Common myeloid progenitor, CD34-positive (primary cell): ENCODE data around the gene FAM171A2.

ENCODE experiments used
- CTCF ChIA-PET: fragments of 350-600 bp; sonication (Branson Sonifier 250); formaldehyde crosslinking; loops from one replicate; lab custom pipeline; 2021; ENCODE audit warnings: antibody characterized with exemption; lab: Charles Lee
- POLR2A ChIA-PET: fragments of 350-600 bp; sonication (Branson Sonifier 250); formaldehyde crosslinking; loops from one replicate; lab custom pipeline; 2021; ENCODE audit warnings: antibody characterized with exemption; lab: Charles Lee
- DNase-seq, 3 donors: peaks; one replicate each; pipeline versions ENCODE4 v3.0.0 to v3.0.0-alpha.2; 2013
- H3K27ac ChIP-seq, 2 experiments: 1 replicate in 1 of 2; 2 replicates in 1 of 2; pipeline ENCODE4 v1.7.0; 2013; ENCODE audit warnings: inconsistent platforms in 2 of 2, low read length in 2 of 2, mild to moderate bottlenecking in 2 of 2, low read depth in 1 of 2, moderate library complexity in 1 of 2; ENCODE audit not compliant: severe bottlenecking in 2 of 2, insufficient read depth in 1 of 2, poor library complexity in 1 of 2
- H3K27me3 ChIP-seq, 5 experiments: replicated peaks in 2 of 5; 1 replicate in 3 of 5; 2 replicates in 2 of 5; pipeline versions ENCODE4 v1.6.1 to v1.7.0; 2013; ENCODE audit warnings: low read length in 4 of 5, mild to moderate bottlenecking in 2 of 5, moderate library complexity in 2 of 5, inconsistent platforms in 1 of 5; ENCODE audit not compliant: insufficient read depth in 5 of 5, control insufficient read depth in 4 of 5
- H3K36me3 ChIP-seq, 4 experiments: 1 replicate in 2 of 4; 2 replicates in 2 of 4; pipeline versions ENCODE4 v1.6.1 to v1.7.0; 2013; ENCODE audit warnings: low read length in 3 of 4, control low read depth in 1 of 4, mild to moderate bottlenecking in 1 of 4; ENCODE audit not compliant: control insufficient read depth in 4 of 4, insufficient read depth in 4 of 4
- H3K4me1 ChIP-seq, 4 experiments: 1 replicate in 3 of 4; 2 replicates in 1 of 4; pipeline versions ENCODE4 v1.6.1 to v1.7.1; 2013; ENCODE audit warnings: low read length in 3 of 4, mild to moderate bottlenecking in 3 of 4, control low read depth in 1 of 4, inconsistent platforms in 1 of 4, moderate library complexity in 1 of 4; ENCODE audit not compliant: control insufficient read depth in 4 of 4, insufficient read depth in 4 of 4; ENCODE audit errors: control extremely low read depth in 1 of 4
- H3K4me3 ChIP-seq, 7 experiments: 1 replicate in 4 of 7; 2 replicates in 3 of 7; pipeline versions ENCODE4 v1.5.1 to v1.7.0; 2013; ENCODE audit warnings: mild to moderate bottlenecking in 7 of 7, low read length in 6 of 7, moderate library complexity in 6 of 7, inconsistent platforms in 2 of 7, low read depth in 2 of 7, control low read depth in 1 of 7; ENCODE audit not compliant: insufficient read depth in 4 of 7, control insufficient read depth in 1 of 7; ENCODE audit errors: extremely low read depth in 1 of 7
- H3K9me3 ChIP-seq, 5 experiments: 1 replicate in 4 of 5; 2 replicates in 1 of 5; pipeline versions ENCODE4 v1.6.1 to v1.7.1; 2013; ENCODE audit warnings: low read length in 4 of 5, mild to moderate bottlenecking in 2 of 5, inconsistent platforms in 1 of 5, low read depth in 1 of 5, moderate library complexity in 1 of 5; ENCODE audit not compliant: control insufficient read depth in 4 of 5, insufficient read depth in 2 of 5; ENCODE audit errors: control extremely low read depth in 1 of 5
- WGBS: methylation state at CpG from one replicate; pipeline ENCODE4 v1.1.5; 2013; ENCODE audit not compliant: insufficient coverage; 5-methylcytosine and 5-hydroxymethylcytosine counted together

FAM171A2 gene

DNA sequence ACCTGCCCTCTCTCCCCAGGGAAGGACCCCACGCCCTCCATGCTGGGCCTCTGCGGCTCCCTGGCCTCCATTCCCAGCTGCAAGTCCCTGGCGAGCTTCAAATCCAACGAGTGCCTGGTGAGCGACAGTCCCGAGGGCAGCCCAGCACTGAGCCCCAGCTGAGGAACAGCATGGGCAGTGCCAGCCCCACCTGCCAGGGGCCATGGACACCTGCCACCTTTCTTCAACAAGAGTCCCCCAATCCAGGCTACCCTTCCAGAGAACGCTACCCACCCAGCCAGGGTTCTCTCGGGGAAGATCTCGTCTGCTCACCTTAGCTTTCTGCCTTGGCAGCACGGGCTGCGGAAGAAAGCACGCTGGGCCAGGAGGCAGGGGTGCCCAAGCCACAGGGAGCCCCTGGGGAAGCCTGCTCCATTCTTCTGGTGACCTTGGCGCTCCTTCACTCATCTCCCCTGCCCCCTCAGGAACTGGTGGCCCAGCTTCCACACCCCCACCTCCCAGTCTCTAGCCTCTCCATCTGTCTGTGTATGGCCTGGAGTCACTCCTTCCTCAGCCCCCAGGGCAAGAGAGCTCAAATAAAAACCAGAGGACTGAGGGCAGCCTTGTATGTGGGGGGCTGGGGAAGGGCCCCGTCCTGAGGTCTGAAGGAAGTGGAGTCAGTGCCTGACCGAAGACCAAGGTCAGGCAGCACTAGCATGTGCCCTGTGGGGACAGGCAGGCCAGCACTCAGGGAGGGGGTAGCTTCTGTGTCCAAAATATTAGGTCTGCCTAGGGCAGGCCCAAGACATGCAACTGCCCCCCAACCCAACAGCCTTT lies 45.4 kb downstream of the FAM171A2 start:
- H3K27me3 ChIP-seq: peaks cover 9 to 49% (median 31%) of the 10 kb centered on the region in 5 experiments
- DNase-seq: no peak
- 86% methylated on average over 13 of the region's 15 CpGs for WGBS
- no peak overlapping the region for H3K27ac ChIP-seq
- H3K36me3 ChIP-seq: peaks cover 0 to 35% (median 25%) of the 10 kb centered on the region in 4 experiments
- H3K4me1 ChIP-seq: peaks cover 0 to 12% (median 5%) of the 10 kb centered on the region in 4 experiments
- CTCF ChIA-PET: interaction anchor here (1.0 to 1.2 kb wide), 3 partner anchors 12 to 108 kb away, joined by 3 read pairs; no protein-coding TSS in a partner anchor
- POLR2A ChIA-PET: interaction anchor here (0.6 kb wide), 1 partner anchor 1243 kb away, joined by 3 read pairs; no protein-coding TSS in a partner anchor
- no peaks in the 10 kb centered on the region for H3K9me3 ChIP-seq
- H3K4me3 ChIP-seq: no peak overlapping the region

DNA sequence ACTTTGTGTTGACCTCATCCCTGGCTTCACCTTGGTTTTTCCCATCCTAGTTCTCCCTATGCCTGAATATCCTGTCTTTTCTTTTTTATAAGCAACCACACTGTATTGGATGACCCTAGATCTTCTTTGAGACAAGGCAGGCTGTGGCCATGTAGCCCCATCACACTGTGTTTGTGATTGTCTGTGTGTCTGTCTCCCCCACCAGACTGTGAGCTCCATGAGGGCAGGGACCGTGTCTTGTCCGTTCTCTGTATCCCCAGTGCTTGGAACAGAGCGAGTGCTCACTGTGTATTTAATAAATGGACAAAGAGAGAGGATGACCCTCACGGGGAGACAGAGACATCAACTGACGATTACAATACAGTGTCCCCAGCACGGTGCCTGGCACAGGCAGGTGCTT lies 46.1 kb downstream of the FAM171A2 start:
- POLR2A ChIA-PET: no interaction called here
- Histone ChIP-seq H3K4me1 (peaks cover 0 to 12% (median 5%) of the 10 kb centered on the region in 4 experiments), H3K9me3 (no peaks in the 10 kb centered on the region), H3K27ac (no peak overlapping the region), H3K27me3 (peaks cover 9 to 53% (median 31%) of the 10 kb centered on the region in 5 experiments), H3K36me3 (peaks cover 0 to 33% (median 24%) of the 10 kb centered on the region in 4 experiments), H3K4me3 (no peak overlapping the region)
- DNase-seq: no peak
- CTCF ChIA-PET: interaction anchor here (0.8 to 1.6 kb wide), 4 partner anchors 13 to 107 kb away, joined by 3 to 5 read pairs (median 3); partner anchors contain the start of gene GRN
- WGBS: 96% methylated on average over 6 of the region's 6 CpGs

DNA sequence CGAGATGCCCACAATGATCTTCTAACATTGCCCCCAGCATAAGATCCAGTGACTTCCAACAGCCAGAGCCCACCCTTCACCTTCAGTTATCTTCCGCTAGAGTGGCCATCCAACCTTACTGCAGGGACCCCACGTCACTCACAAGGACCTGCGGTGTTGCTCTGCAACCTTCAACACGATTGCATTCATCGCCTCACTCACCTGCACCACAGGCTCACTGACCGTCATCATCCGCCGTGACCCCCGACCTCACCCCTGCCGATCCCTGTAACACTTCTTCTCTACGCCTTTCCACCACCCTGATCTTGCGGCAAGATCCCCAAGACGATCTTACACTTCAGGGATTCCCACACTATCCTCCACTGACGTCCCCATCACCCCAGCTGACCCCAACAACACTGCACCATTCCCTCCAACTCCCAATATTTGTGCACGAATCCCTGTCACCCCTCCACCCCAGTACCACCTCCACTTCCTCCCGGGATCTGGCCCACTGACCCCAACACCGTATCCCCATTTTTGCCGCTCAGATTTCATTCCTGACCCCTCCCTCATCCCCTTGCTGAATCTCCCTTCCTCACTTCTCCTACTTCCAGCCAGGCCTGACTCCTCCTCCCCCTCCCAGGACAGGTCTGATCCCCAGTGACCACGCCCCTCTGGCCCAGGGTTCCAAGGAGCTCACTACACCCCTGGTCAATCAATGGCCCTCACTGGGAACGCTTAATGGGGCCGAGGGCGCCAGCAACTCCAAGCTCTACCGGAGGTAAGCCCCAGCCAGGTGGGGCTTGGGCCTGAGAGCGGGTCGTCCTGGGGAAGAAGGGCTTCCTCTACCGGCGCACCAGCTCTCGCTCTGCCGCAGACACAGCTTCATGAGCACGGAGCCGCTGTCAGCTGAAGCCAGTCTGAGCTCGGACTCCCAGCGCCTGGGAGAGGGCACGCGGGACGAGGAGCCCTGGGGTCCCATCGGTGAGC lies 47.6 kb downstream of the FAM171A2 start:
- ChIA-PET POLR2A (interaction anchor here (0.6 to 1.1 kb wide), 2 partner anchors 95 to 98 kb away, joined by 3 read pairs; no protein-coding TSS in a partner anchor), CTCF (interaction anchor here (0.6 to 1.6 kb wide), 5 partner anchors 30 to 108 kb away, joined by 3 to 5 read pairs (median 3); partner anchors contain the start of gene GRN)

DNA sequence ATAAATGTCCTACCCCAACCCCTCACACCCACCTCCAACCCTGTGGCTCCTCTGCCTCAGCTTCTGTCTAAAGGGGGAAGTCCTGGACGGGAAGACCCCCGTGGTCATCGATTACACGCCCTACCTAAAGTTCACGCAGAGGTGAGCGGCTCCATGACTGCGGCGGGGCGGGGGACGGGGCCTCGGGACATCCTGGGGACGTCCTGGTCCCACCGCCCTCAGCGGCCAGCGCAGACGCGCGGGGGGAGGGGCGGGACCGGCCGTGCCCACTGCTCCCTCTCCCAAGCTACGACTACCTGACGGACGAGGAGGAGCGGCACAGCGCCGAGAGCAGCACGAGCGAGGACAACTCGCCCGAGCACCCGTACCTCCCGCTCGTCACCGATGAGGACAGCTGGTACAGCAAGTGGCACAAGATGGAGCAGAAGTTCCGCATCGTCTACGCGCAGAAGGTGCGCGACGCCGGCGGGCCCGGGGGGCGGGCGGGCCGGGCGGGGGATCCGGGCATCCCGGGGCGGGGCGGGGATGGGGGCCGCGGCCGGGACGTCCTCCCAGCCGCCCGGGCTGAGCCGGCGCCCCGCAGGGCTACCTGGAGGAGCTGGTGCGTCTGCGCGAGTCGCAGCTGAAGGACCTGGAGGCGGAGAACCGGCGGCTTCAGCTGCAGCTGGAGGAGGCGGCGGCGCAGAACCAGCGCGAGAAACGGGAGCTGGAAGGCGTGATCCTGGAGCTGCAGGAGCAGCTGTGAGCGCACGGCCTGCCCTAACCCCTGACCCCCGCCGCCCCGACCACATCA lies 48.6 kb downstream of the FAM171A2 start:
- under 1% methylated on average over 54 of the region's 81 CpGs for WGBS
- POLR2A ChIA-PET: interaction anchor here (0.6 to 0.9 kb wide), 2 partner anchors 9 to 97 kb away, joined by 3 read pairs; no protein-coding TSS in a partner anchor
- H3K36me3 ChIP-seq: peaks cover 0 to 8% (median 6%) of the 10 kb centered on the region in 4 experiments
- peak in 2 of 3 donors; percentile 60 to 69 for DNase-seq
- H3K4me1 ChIP-seq: peaks cover 0 to 12% (median 6%) of the 10 kb centered on the region in 4 experiments
- no peaks in the 10 kb centered on the region for H3K9me3 ChIP-seq
- H3K27ac ChIP-seq: no peak overlapping the region
- CTCF ChIA-PET: interaction anchor here (1.0 to 1.2 kb wide), 2 partner anchors 36 to 90 kb away, joined by 3 read pairs; no protein-coding TSS in a partner anchor
- H3K4me3 ChIP-seq: peak overlapping the region in 4 of 7 experiments; percentile 36 to 76 (median 56)
- H3K27me3 ChIP-seq: peaks cover 9 to 53% (median 31%) of the 10 kb centered on the region in 5 experiments

More for the DNA sequence above, 47.6 kb downstream of the FAM171A2 start:
- Histone ChIP-seq H3K4me3 (peak overlapping the region in 2 of 7 experiments; percentile 26 to 76), H3K9me3 (no peaks in the 10 kb centered on the region), H3K27ac (no peak overlapping the region), H3K27me3 (peaks cover 9 to 53% (median 31%) of the 10 kb centered on the region in 5 experiments), H3K36me3 (peaks cover 0 to 18% (median 13%) of the 10 kb centered on the region in 4 experiments), H3K4me1 (peaks cover 0 to 12% (median 5%) of the 10 kb centered on the region in 4 experiments)
- WGBS: 7% methylated on average over 36 of the region's 38 CpGs
- peak in 2 of 3 donors; percentile 23 to 24 for DNase-seq

DNA sequence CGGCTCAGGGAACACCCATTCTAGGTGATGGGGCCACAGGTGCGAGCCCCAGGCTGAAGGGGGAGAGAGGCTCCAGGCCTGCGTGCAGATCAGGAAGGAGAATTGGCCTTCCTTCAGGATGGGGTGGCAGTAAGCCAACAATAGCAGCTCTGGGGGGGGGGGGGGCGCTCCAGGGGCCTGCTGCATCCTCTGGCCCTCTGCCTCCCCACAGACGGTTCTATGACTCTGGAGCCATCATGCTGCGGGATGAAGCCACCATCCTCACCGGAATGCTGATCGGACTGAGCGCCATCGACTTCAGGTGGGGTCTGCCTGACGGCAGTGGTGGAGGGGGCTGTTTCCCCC lies 49.2 kb downstream of the FAM171A2 start:
- Histone ChIP-seq H3K27ac (no peak overlapping the region), H3K36me3 (peaks cover 0 to 3% (median 1%) of the 10 kb centered on the region in 4 experiments), H3K27me3 (peaks cover 9 to 53% (median 31%) of the 10 kb centered on the region in 5 experiments), H3K4me3 (peak overlapping the region in 3 of 7 experiments; percentile 55 to 76 (median 56)), H3K4me1 (peaks cover 0 to 12% (median 6%) of the 10 kb centered on the region in 4 experiments), H3K9me3 (no peaks in the 10 kb centered on the region)
- 52% methylated on average over 6 of the region's 11 CpGs for WGBS
- no peak for DNase-seq
- POLR2A ChIA-PET: interaction anchor here (0.9 kb wide), 1 partner anchor 9 kb away, joined by 3 read pairs; no protein-coding TSS in a partner anchor
- CTCF ChIA-PET: interaction anchor here (1.0 kb wide), 1 partner anchor 37 kb away, joined by 3 read pairs; no protein-coding TSS in a partner anchor

DNA sequence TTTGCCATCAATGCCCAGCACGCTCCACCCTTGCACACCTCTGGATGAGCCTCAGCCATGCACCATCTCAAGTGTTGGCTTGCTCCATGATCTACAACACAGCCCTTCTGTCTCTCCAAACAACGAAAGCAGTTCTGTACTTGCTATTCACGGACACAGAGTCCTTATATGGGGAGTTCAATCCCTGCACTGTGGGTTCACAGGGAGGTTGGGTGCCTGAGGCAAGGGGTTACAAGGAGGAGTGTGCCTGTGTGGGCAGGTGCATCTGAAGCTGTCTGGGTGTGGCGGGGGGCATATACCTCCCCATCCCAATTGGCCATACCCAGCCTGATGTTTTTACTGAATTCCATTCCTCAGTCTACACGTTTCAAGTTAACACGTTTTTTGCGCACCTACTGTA lies 49.6 kb downstream of the FAM171A2 start:
- Histone ChIP-seq H3K4me3 (no peak overlapping the region), H3K9me3 (no peaks in the 10 kb centered on the region), H3K4me1 (peaks cover 0 to 16% (median 8%) of the 10 kb centered on the region in 4 experiments), H3K36me3 (no peaks in the 10 kb centered on the region), H3K27ac (no peak overlapping the region), H3K27me3 (peaks cover 9 to 53% (median 31%) of the 10 kb centered on the region in 5 experiments)
- CTCF ChIA-PET: interaction anchor here (1.0 kb wide), 1 partner anchor 37 kb away, joined by 3 read pairs; no protein-coding TSS in a partner anchor
- no peak for DNase-seq
- POLR2A ChIA-PET: no interaction called here
- 100% methylated on average over 3 of the region's 7 CpGs for WGBS
